Measurements from ENCODE around the gene CAT. TPM values are rescaled to one million over a fixed set of nuclear protein-coding genes. Genes with fewer than 3 reads are reported as not detected.

CAT gene
- total RNA-seq, 2 donors from 2014 or later: 16.5 to 23.6 TPM

DNA sequence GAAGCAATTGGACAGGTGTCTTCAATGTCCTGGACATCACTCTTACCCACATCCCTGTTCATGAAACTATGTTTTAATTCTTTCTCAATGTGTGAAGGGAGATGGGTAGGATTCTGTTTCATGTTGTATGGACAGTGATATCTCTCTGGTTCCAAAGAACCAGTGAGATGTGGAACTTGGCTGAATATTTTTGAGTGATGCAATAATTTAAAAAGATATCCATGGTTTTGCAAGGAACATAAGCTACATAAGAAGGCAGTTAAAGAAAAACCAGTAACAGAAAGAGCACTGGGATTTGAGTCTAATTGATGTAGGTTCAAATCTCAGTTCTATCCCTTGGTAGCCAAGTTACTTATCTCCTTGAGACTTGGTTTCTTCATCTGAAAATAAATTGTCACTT is 82.5 kb downstream of the CAT start:
- H3K36me3 Mint-ChIP-seq: no peaks in the 10 kb centered on the region
- no peak for ATAC-seq

More for the DNA sequence above, 82.5 kb downstream of the CAT start:
- H3K27ac Mint-ChIP-seq: no peak overlapping the region
- H3K9me3 Mint-ChIP-seq: no peaks in the 10 kb centered on the region
- no peak for DNase-seq (ENCODE audit: low spot score in 2 of 2)

Other genes with a start within 250 kb of the CAT start
- gene ABTB2, start 80.9 kb upstream of the CAT start, total RNA-seq: under 1 TPM; 0.16 to 0.27 TPM
- not detected for gene ELF5, start 74.9 kb downstream of the CAT start, total RNA-seq
- not detected for gene EHF, start 182.2 kb downstream of the CAT start, total RNA-seq